Activated B cell treated with CpG ODN at 0.5 μM for 24 hours (primary cell): ENCODE results near the gene HNRNPA2B1. TPM values are rescaled to one million over a fixed set of nuclear protein-coding genes. Genes with fewer than 3 reads are reported as not detected.

ENCODE experiments used
- ATAC-seq: fragments of 200-7000 bp; cut with Tn5 transposase; one replicate; pipeline ENCODE4 v1.10.0; 2021; ENCODE audit warnings: low read depth, mild to moderate bottlenecking, moderate library complexity
- CTCF ChIA-PET: fragments of 350-600 bp; sonication (Branson Sonifier 250); formaldehyde crosslinking; loops from one replicate; lab custom pipeline; 2021; ENCODE audit warnings: antibody characterized with exemption; lab: Charles Lee
- POLR2A ChIA-PET: fragments of 350-600 bp; sonication (Branson Sonifier 250); formaldehyde crosslinking; loops from one replicate; lab custom pipeline; 2021; ENCODE audit warnings: antibody characterized with exemption; lab: Charles Lee
- DNase-seq: peaks from one replicate; pipeline ENCODE4 v3.0.0; 2022
- H3K27ac Mint-ChIP-seq: one replicate; pipeline ENCODE4 v1.8.0; 2020; ENCODE audit warnings: mixed read lengths
- H3K27me3 Mint-ChIP-seq: one replicate; pipeline ENCODE4 v1.8.0; 2021; ENCODE audit warnings: mixed read lengths
- H3K36me3 Mint-ChIP-seq: one replicate; pipeline ENCODE4 v1.8.0; 2021; ENCODE audit warnings: low read depth, mixed read lengths
- H3K4me1 Mint-ChIP-seq: one replicate; pipeline ENCODE4 v1.8.0; 2021; ENCODE audit warnings: mixed read lengths
- H3K4me3 Mint-ChIP-seq: one replicate; pipeline ENCODE4 v1.8.0; 2020; ENCODE audit warnings: mild to moderate bottlenecking, mixed read lengths
- H3K9me3 Mint-ChIP-seq: one replicate; pipeline ENCODE4 v1.8.0; 2020; ENCODE audit warnings: mixed read lengths
- CTCF ChIP-seq: fragments of 200-600 bp; IDR thresholded peaks from one replicate; pipeline ENCODE4 v1.8.0; 2022; ENCODE audit warnings: antibody characterized with exemption, mild to moderate bottlenecking
- intact Hi-C: fragments of 100-400 bp; cut with micrococcal nuclease; formaldehyde crosslinking; loops from one replicate; pipeline ENCODE4 v1.15.1; 2024
- total RNA-seq: library from RNA; stranded (reverse); gene quantifications from 2 replicates; pipeline ENCODE4 v1.2.3, GENCODE V29; 2022

HNRNPA2B1 gene
- total RNA-seq, 1 donor from 2014 or later = 634 TPM

- Mint-ChIP-seq H3K27me3 (peaks cover 4% of the 10 kb centered on the region), H3K9me3 (no peaks in the 10 kb centered on the region), H3K36me3 (no peaks in the 10 kb centered on the region), H3K27ac (no peak overlapping the region), H3K4me3 (no peak overlapping the region), H3K4me1 (no peaks in the 10 kb centered on the region)
- DNase-seq (no peak), ATAC-seq (no peak)
- POLR2A ChIA-PET = no interaction called here
- no peak for TF ChIP-seq CTCF
- CTCF ChIA-PET = interaction anchor here (1.1 kb wide), 1 partner anchor 132 kb away, joined by 3 read pairs; no protein-coding TSS in a partner anchor
- intact Hi-C loops = no loop called here
Measured at GRCh38 chr7:26233902-26234511, 33.5 kb upstream of the HNRNPA2B1 start.

- no peak overlapping the region for H3K27ac Mint-ChIP-seq
- H3K9me3 Mint-ChIP-seq = no peaks in the 10 kb centered on the region
- intact Hi-C loops = no loop called here
- H3K27me3 Mint-ChIP-seq = peaks cover 7% of the 10 kb centered on the region
- no peak for ATAC-seq
- ChIA-PET CTCF (interaction anchor here (1.1 kb wide), 1 partner anchor 137 kb away, joined by 3 read pairs; no protein-coding TSS in a partner anchor), POLR2A (no interaction called here)
- no peaks in the 10 kb centered on the region for H3K36me3 Mint-ChIP-seq
- no peak overlapping the region for H3K4me3 Mint-ChIP-seq
- H3K4me1 Mint-ChIP-seq = no peaks in the 10 kb centered on the region
- no peak for TF ChIP-seq CTCF
- no peak for DNase-seq
Measured at GRCh38 chr7:26227987-26228386, 27.4 kb upstream of the HNRNPA2B1 start.

- POLR2A ChIA-PET = no interaction called here
- H3K27ac Mint-ChIP-seq = no peak overlapping the region
Measured at GRCh38 chr7:26224359-26224758, 23.8 kb upstream of the HNRNPA2B1 start.

GRCh38 chr7:26216049-26216448 lies 15.5 kb upstream of the HNRNPA2B1 start:
- no peak for ATAC-seq
- peaks cover 11% of the 10 kb centered on the region for H3K4me1 Mint-ChIP-seq
- CTCF ChIA-PET = no interaction called here
- H3K36me3 Mint-ChIP-seq = peaks cover 27% of the 10 kb centered on the region
- no peaks in the 10 kb centered on the region for H3K27me3 Mint-ChIP-seq
- no peak overlapping the region for H3K4me3 Mint-ChIP-seq
- no peak for TF ChIP-seq CTCF
- POLR2A ChIA-PET = no interaction called here
- no peaks in the 10 kb centered on the region for H3K9me3 Mint-ChIP-seq
- no peak overlapping the region for H3K27ac Mint-ChIP-seq
- intact Hi-C loops = no loop called here
- no peak for DNase-seq

More at GRCh38 chr7:26224359-26224758, 23.8 kb upstream of the HNRNPA2B1 start:
- Mint-ChIP-seq H3K36me3 (no peaks in the 10 kb centered on the region), H3K9me3 (no peaks in the 10 kb centered on the region), H3K4me3 (no peak overlapping the region), H3K27me3 (peaks cover 4% of the 10 kb centered on the region), H3K4me1 (no peaks in the 10 kb centered on the region)
- no peak for DNase-seq
- CTCF ChIA-PET = no interaction called here
- ATAC-seq = no peak
- intact Hi-C loops = no loop called here
- no peak for TF ChIP-seq CTCF

GRCh38 chr7:26213807-26214515 lies 13.4 kb upstream of the HNRNPA2B1 start:
- no peak for ATAC-seq
- H3K27ac Mint-ChIP-seq = no peak overlapping the region
- H3K27me3 Mint-ChIP-seq = no peaks in the 10 kb centered on the region
- ChIA-PET POLR2A (interaction anchor here (1.7 to 2.5 kb wide), 2 partner anchors 12 to 14 kb away, joined by 4 to 11 read pairs; partner anchors contain the start of genes CBX3 and HNRNPA2B1), CTCF (no interaction called here)
- DNase-seq = no peak
- H3K36me3 Mint-ChIP-seq = peaks cover 46% of the 10 kb centered on the region
- no peak overlapping the region for H3K4me3 Mint-ChIP-seq
- peaks cover 11% of the 10 kb centered on the region for H3K4me1 Mint-ChIP-seq
- intact Hi-C loops = no loop called here
- no peaks in the 10 kb centered on the region for H3K9me3 Mint-ChIP-seq
- no peak for TF ChIP-seq CTCF
